GM19468 (cell line): ENCODE measurements around the gene PSMD9.

Source experiments
- ATAC-seq: cut with Tn5 transposase; IDR thresholded peaks from one replicate; pipeline ENCODE4 v1.9.1; 2021; ENCODE audit warnings: mild to moderate bottlenecking, moderate library complexity, moderate number of reproducible peaks; ENCODE audit not compliant: unreplicated experiment; ENCODE audit errors: extremely low read depth

The PSMD9 gene

GRCh38 chr12:121949648-121950397 is 61.2 kb downstream of the PSMD9 start:
- ATAC-seq: no peak

GRCh38 chr12:121953117-121953692 is 64.6 kb downstream of the PSMD9 start:
- no peak for ATAC-seq

- ATAC-seq: no peak
These were observed 65.1 kb downstream of the PSMD9 start for GRCh38 chr12:121953695-121954094.

GRCh38 chr12:121955258-121956237 is 67.0 kb downstream of the PSMD9 start:
- ATAC-seq: no peak

GRCh38 chr12:121957861-121958515 is 69.4 kb downstream of the PSMD9 start:
- ATAC-seq: no peak

- ATAC-seq: no peak
These were observed 70.1 kb downstream of the PSMD9 start for GRCh38 chr12:121958541-121959240.

- no peak for ATAC-seq
These were observed 72.0 kb downstream of the PSMD9 start for GRCh38 chr12:121960541-121960940.

GRCh38 chr12:121961195-121961879 is 72.7 kb downstream of the PSMD9 start:
- no peak for ATAC-seq

GRCh38 chr12:121963341-121964018 is 74.9 kb downstream of the PSMD9 start:
- no peak for ATAC-seq

GRCh38 chr12:121964813-121965643 is 76.4 kb downstream of the PSMD9 start:
- no peak for ATAC-seq

GRCh38 chr12:121966959-121967358 is 78.4 kb downstream of the PSMD9 start:
- ATAC-seq: no peak
